Subcutaneous abdominal adipose tissue (tissue), 5 donors: ENCODE data around the gene UGT2B7.

ENCODE experiments used
- H3K27ac ChIP-seq: one replicate; pipeline ENCODE4 v1.7.0; 2013; ENCODE audit warnings: low read depth, mild to moderate bottlenecking, inconsistent platforms, low read length, moderate library complexity
- H3K27me3 ChIP-seq, 5 donors: one replicate each; pipeline ENCODE4 v1.7.0; 2013; ENCODE audit warnings: low read length in 5 of 5, inconsistent platforms in 1 of 5; ENCODE audit not compliant: control insufficient read depth in 5 of 5, insufficient read depth in 4 of 5
- H3K36me3 ChIP-seq, 5 donors: one replicate each; pipeline ENCODE4 v1.7.0; 2013; ENCODE audit warnings: low read length in 5 of 5; ENCODE audit not compliant: control insufficient read depth in 5 of 5, insufficient read depth in 5 of 5
- H3K4me1 ChIP-seq, 5 donors: one replicate each; pipeline ENCODE4 v1.7.0; 2013; ENCODE audit warnings: low read length in 5 of 5, mild to moderate bottlenecking in 3 of 5, moderate library complexity in 1 of 5; ENCODE audit not compliant: control insufficient read depth in 5 of 5, insufficient read depth in 5 of 5
- H3K4me3 ChIP-seq, 5 donors: one replicate each; pipeline ENCODE4 v1.7.0; 2013; ENCODE audit warnings: low read length in 5 of 5, low read depth in 1 of 5
- H3K9ac ChIP-seq, 5 donors: one replicate each; pipeline ENCODE4 v1.7.0; 2013; ENCODE audit warnings: low read length in 5 of 5, mild to moderate bottlenecking in 4 of 5, moderate library complexity in 3 of 5
- H3K9me3 ChIP-seq, 5 donors: one replicate each; pipeline ENCODE4 v1.7.0; 2013; ENCODE audit warnings: low read length in 5 of 5; ENCODE audit not compliant: control insufficient read depth in 5 of 5
- donor health status: healthy.
- donor health status: healthy.
- donor health status: healthy.
- donor health status: healthy.
- donor health status: healthy.

The UGT2B7 gene

DNA sequence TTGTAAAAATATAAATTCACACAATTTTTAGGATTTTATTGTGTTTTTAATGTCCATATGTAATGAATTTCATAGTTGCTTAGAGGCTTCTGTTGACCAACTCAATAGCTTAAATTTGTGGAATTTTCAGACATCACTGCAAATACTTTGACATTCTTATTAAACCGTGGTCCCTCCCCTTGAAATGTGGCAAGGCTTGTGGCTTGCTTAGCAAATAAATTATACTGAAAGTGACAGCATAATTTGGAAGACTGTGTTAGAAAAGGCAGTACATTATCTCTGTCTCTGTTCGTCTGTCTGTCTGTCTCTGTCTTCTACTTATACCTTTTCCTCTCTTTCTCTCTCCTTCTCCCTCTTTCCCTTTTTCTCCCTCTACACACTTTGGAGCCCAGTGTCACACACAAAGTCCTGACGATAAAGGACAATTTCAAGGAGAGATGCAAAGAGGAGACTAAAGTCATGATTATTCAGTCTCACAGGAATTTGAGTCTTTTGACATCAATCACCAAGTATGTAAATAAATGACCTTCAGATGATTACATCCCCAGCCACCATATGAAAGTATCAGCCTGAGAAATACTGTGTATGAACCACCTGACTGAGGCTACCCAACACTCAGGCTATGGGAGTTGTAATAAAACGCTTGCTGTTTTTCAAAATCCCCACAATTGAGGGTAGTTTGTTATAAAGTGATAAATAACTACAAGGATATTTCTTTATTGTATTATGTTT is 21.0 kb upstream of the UGT2B7 start:
- no peak overlapping the region for H3K4me3 ChIP-seq
- H3K27me3 ChIP-seq = no peaks in the 10 kb centered on the region
- no peak overlapping the region for H3K9ac ChIP-seq
- peaks cover 0 to 3% (median 0%) of the 10 kb centered on the region in 5 donors for H3K9me3 ChIP-seq
- no peaks in the 10 kb centered on the region for H3K4me1 ChIP-seq
- no peaks in the 10 kb centered on the region for H3K36me3 ChIP-seq
- no peak overlapping the region for H3K27ac ChIP-seq

- H3K9ac ChIP-seq = no peak overlapping the region
- H3K4me3 ChIP-seq = no peak overlapping the region
- peaks cover 0 to 3% (median 0%) of the 10 kb centered on the region in 5 donors for H3K9me3 ChIP-seq
- H3K36me3 ChIP-seq = no peaks in the 10 kb centered on the region
- H3K27ac ChIP-seq = no peak overlapping the region
- H3K27me3 ChIP-seq = no peaks in the 10 kb centered on the region
- no peaks in the 10 kb centered on the region for H3K4me1 ChIP-seq
Observed at GRCh38 chr4:69078852-69079251, 17.4 kb upstream of the UGT2B7 start.

DNA sequence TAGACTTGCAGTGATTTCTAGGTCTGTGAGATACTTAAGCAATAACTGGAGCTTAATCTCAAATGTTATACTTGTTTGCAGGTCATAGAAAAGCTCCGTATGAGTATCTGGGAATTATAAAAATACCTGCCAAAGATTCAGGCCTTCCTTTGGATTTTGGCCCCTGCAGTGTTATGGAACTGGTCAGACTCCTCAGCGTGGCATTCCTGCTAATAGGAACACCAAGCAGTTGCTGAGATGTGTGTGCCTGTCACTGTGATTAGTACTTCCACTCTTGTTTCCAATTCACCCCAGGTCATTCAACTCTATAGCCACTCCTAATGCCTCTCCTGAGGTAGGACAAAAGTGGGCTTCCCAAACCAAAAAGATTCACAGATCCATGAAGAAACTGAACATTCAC is 7.8 kb upstream of the UGT2B7 start:
- Histone ChIP-seq H3K27ac (no peak overlapping the region), H3K9me3 (peaks cover 0 to 6% (median 0%) of the 10 kb centered on the region in 5 donors), H3K4me3 (no peak overlapping the region)

GRCh38 chr4:69089388-69089787 is 6.9 kb upstream of the UGT2B7 start:
- Histone ChIP-seq H3K4me3 (no peak overlapping the region), H3K9ac (no peak overlapping the region), H3K27me3 (no peaks in the 10 kb centered on the region), H3K36me3 (no peaks in the 10 kb centered on the region), H3K27ac (no peak overlapping the region), H3K4me1 (no peaks in the 10 kb centered on the region), H3K9me3 (peaks cover 0 to 6% (median 0%) of the 10 kb centered on the region in 5 donors)

More for the DNA sequence above, 7.8 kb upstream of the UGT2B7 start:
- Histone ChIP-seq H3K36me3 (no peaks in the 10 kb centered on the region), H3K9ac (no peak overlapping the region), H3K27me3 (no peaks in the 10 kb centered on the region), H3K4me1 (no peaks in the 10 kb centered on the region)

DNA sequence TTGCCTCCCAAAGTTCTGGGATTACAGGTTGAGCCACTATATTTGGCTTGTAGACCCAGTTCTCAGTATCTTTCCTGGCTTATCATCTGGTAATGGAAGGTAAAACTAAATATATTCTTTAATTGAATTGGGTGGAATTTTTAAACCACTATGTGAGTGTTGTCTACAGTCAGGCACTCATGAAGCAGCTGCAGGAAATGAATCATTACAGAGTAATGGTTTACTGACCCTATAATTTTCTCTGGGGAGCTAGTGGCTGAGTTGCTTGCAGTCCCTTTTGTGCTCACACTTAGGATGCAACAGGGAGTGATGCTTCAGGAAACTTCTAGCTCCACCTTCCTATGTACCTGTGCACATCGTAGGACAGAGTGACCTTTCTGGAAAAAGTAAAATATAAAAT is 4.1 kb upstream of the UGT2B7 start:
- Histone ChIP-seq H3K9me3 (peaks cover 0 to 6% (median 0%) of the 10 kb centered on the region in 5 donors), H3K27me3 (no peaks in the 10 kb centered on the region), H3K36me3 (no peaks in the 10 kb centered on the region), H3K27ac (no peak overlapping the region), H3K4me3 (no peak overlapping the region), H3K9ac (no peak overlapping the region), H3K4me1 (no peaks in the 10 kb centered on the region)

DNA sequence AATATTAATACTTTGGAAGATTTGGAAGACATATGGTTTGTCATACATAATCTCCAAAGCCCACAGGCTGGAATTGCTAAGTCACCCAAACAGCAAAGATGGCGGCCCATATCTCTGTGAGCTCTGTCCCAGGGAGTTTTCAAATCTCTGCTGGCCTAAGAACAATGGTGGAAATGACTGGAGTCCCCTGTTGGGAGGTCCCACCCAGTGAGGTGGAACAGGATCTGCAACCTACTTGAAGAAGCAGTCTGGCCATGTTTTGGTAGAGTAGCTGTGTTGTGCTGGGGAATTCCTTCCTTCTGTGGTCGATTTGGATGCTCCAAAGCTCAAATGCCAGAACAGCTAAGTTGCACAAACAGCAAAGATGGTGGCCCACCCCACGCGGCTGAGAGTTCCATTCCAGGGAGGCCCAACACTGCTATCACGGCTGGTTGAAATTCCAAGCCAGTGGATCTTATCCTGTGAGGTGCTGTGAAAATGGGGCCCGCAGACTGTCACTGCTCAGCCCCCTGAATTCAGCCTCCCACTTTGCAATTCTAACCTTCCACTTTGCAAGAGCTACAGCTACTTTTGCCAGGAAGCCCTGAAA is 3.2 kb upstream of the UGT2B7 start:
- Histone ChIP-seq H3K9me3 (peaks cover 0 to 6% (median 0%) of the 10 kb centered on the region in 5 donors), H3K4me1 (no peaks in the 10 kb centered on the region), H3K9ac (no peak overlapping the region), H3K4me3 (no peak overlapping the region), H3K27me3 (no peaks in the 10 kb centered on the region), H3K27ac (no peak overlapping the region), H3K36me3 (no peaks in the 10 kb centered on the region)

GRCh38 chr4:69093681-69094080 is 2.6 kb upstream of the UGT2B7 start:
- Histone ChIP-seq H3K4me3 (no peak overlapping the region), H3K9ac (no peak overlapping the region), H3K27me3 (no peaks in the 10 kb centered on the region), H3K9me3 (peaks cover 0 to 3% (median 0%) of the 10 kb centered on the region in 5 donors), H3K36me3 (no peaks in the 10 kb centered on the region), H3K27ac (no peak overlapping the region), H3K4me1 (no peaks in the 10 kb centered on the region)

GRCh38 chr4:69095301-69095731 is 958 bp upstream of the UGT2B7 start:
- H3K9me3 ChIP-seq = peaks cover 0 to 3% (median 0%) of the 10 kb centered on the region in 5 donors
- no peaks in the 10 kb centered on the region for H3K4me1 ChIP-seq
- H3K27me3 ChIP-seq = no peaks in the 10 kb centered on the region
- H3K4me3 ChIP-seq = no peak overlapping the region
- no peaks in the 10 kb centered on the region for H3K36me3 ChIP-seq
- no peak overlapping the region for H3K27ac ChIP-seq
- H3K9ac ChIP-seq = no peak overlapping the region

- H3K4me3 ChIP-seq = no peak overlapping the region
- H3K9ac ChIP-seq = no peak overlapping the region
Observed at GRCh38 chr4:69096810-69097209, 536 bp downstream of the UGT2B7 start.

GRCh38 chr4:69098470-69098869 is 2.2 kb downstream of the UGT2B7 start:
- peaks cover 0 to 2% (median 0%) of the 10 kb centered on the region in 5 donors for H3K9me3 ChIP-seq

More at GRCh38 chr4:69096810-69097209, 536 bp downstream of the UGT2B7 start:
- peaks cover 0 to 3% (median 0%) of the 10 kb centered on the region in 5 donors for H3K9me3 ChIP-seq
- H3K27ac ChIP-seq = no peak overlapping the region
- no peaks in the 10 kb centered on the region for H3K4me1 ChIP-seq
- H3K27me3 ChIP-seq = no peaks in the 10 kb centered on the region
- no peaks in the 10 kb centered on the region for H3K36me3 ChIP-seq

More at GRCh38 chr4:69098470-69098869, 2.2 kb downstream of the UGT2B7 start:
- H3K27me3 ChIP-seq = no peaks in the 10 kb centered on the region
- no peaks in the 10 kb centered on the region for H3K4me1 ChIP-seq
- H3K27ac ChIP-seq = no peak overlapping the region
- no peak overlapping the region for H3K9ac ChIP-seq
- H3K36me3 ChIP-seq = no peaks in the 10 kb centered on the region
- H3K4me3 ChIP-seq = no peak overlapping the region
